DOHH2 (cell line): Measurements from ENCODE around the gene DBX1.

ENCODE experiments used
- EZH2phosphoT487 ChIP-seq: fragments of 200-600 bp; sonication (generic); IDR thresholded peaks from 2 replicates; pipeline ENCODE4 v1.6.1; 2017; ENCODE audit warnings: borderline replicate concordance, mild to moderate bottlenecking, antibody characterized with exemption, low read length, moderate library complexity, mixed read lengths
- TF ChIP-seq, protein P1 (sequence below): fragments of 200-600 bp; sonication (generic); IDR thresholded peaks from one replicate; pipeline ENCODE4 v1.5.1; 2014; ENCODE audit warnings: antibody characterized with exemption, mild to moderate bottlenecking, low read depth, low read length; ENCODE audit not compliant: poor library complexity, severe bottlenecking

DNA sequence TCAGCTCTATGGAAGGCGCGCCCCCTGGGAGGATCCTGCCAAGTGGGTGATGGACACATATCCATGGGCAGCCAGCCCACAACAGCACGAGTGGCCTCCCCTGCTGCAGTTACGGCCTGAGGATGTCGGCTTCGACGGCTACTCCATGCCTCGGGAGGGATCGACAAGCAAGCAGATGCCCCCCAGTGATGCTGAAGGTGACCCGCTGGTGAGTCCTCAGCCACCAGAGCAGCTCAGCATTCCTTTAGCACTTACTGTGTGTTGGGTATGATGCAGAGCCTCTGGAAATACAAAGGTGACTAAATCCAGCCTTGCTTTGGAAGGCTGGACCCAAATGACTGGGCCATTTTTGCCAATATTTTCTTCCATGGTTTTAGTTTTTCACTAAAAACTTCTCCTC is 45.7 kb downstream of the DBX1 start:
- TF ChIP-seq, protein P1, sequence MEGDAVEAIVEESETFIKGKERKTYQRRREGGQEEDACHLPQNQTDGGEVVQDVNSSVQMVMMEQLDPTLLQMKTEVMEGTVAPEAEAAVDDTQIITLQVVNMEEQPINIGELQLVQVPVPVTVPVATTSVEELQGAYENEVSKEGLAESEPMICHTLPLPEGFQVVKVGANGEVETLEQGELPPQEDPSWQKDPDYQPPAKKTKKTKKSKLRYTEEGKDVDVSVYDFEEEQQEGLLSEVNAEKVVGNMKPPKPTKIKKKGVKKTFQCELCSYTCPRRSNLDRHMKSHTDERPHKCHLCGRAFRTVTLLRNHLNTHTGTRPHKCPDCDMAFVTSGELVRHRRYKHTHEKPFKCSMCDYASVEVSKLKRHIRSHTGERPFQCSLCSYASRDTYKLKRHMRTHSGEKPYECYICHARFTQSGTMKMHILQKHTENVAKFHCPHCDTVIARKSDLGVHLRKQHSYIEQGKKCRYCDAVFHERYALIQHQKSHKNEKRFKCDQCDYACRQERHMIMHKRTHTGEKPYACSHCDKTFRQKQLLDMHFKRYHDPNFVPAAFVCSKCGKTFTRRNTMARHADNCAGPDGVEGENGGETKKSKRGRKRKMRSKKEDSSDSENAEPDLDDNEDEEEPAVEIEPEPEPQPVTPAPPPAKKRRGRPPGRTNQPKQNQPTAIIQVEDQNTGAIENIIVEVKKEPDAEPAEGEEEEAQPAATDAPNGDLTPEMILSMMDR: no peak
- no peak for TF ChIP-seq EZH2phosphoT487
